ENCODE measurements around the gene FMN2.

The FMN2 gene

GRCh38 chr1:240091614-240092300 lies at the start of gene FMN2:
FMN2 (plus strand) TSS chr1:240091883; CDS start chr1:240092110, 227 bp downstream.
- DNase-seq: peak; percentile 46

DNA sequence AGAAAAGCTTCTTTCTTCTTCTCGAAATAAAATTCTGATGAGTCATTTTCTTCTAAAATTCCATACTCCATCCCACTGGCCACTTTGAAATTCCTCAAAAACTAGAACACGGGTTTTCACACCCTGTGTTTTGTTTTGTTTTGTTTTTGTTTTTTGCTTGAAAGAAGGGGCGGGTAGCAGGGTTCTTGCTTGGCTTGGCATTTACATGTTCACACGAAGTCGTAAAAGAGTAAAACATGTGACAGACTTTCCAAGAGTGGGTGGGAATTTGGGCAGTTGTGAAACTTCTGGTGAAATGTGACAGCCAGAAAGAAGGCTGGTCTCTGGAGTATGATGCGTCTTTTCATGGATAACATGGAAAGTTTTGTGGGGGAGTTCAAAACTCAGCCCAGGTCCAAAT lies 47.1 kb upstream of the FMN2 start:
- no peak for DNase-seq

GRCh38 chr1:240046000-240046399 lies 45.7 kb upstream of the FMN2 start:
- no peak for DNase-seq

- no peak for DNase-seq
Observed at GRCh38 chr1:240054109-240054701, 37.5 kb upstream of the FMN2 start.

DNA sequence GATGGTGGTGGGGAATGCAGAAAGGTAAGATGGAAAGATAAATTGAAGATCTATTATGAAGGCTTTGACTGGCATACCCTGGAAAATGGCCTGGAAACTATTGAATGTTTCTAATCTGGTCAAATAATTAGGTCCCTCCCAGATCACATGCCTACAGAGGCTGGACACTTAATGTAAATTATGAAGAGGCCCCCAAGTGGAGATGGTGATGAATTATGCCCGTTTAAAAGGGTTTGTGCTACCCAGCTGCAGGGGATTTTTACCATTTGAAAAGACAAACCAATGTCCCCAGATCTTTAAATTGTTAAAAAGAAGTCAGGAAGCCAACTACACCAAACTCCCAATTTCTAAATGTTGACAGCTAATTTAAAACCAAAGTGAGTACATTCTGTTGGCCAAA lies 35.7 kb upstream of the FMN2 start:
- DNase-seq: no peak

GRCh38 chr1:240056350-240056749 lies 35.3 kb upstream of the FMN2 start:
- no peak for DNase-seq

DNA sequence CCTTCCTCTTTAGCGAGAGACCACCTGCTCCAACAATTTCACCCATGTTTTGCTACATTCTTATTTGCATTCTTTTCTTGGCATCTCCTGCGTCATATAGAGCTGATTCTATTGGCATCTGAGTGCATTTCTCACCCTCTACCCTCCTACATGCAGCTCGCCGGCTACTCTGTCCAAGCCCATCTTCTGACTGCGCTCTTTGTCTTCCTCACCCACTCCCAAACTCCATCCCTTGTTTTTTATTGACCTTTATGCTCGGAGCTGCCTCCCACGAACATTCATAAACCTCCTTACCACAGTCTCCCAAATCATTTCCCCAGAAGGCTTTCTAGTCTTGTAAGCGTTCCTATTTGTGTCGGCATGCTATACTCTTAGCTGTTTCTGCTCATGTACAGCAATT lies 33.6 kb upstream of the FMN2 start:
- DNase-seq: no peak

GRCh38 chr1:240068961-240069360 lies 22.7 kb upstream of the FMN2 start:
- DNase-seq: no peak

DNA sequence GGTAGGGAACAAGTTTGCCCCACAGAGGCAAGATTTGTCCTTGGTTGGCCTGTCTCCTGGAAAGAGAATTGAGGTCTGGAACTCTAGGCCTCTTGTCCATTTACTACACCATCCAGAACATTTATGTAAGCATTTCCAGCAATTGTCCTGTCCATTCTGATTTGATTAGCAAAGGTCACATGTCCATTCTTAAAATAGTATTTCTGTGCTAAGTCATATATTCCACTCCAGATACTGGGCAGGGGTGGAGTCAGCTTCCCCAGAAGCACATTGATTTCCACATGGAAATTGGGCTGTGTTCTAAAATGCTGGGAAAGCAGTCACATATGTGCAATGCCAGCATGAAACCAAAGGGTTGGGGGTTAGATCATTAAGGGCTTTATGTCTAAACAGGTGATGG lies 21.5 kb upstream of the FMN2 start:
- DNase-seq: no peak

- no peak for DNase-seq
Observed at GRCh38 chr1:240073097-240073496, 18.6 kb upstream of the FMN2 start.

DNA sequence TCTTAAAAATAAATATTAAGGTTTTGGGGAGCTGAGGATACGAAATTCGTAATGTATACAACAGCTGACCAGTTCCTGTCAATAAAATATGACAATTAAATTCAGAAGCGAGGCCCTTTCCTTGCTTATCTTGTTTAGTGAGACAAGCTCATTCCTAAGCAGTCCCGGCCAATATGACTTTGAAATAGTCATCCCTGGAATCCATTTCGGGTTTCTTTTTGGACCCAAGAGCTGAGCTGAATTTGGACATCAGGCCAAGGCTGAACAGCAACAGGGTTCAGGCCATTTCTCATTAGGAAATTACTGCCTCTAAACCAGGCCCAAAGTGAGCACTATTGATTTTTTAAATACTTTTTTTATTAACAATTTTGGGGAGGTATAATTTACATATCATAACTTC lies 17.3 kb upstream of the FMN2 start:
- no peak for DNase-seq

DNA sequence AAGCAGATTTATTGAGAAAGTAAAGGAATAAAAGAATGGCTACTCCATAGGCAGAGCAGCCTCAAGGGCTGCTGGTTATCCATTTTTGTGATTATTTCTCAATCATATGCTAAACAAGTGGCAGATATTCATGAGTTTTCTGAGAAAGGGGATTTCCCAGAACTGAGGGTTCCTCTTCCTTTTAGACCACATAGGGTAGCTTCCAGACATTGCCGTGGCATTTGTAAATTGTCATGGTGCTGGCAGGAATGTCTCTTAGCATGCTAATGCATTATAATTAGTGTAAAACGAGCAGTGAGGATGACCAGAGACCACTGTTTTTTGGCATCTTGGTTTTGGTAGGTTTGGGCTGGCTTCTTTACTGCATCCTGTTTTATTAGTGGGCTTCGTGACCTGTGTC lies 16.8 kb upstream of the FMN2 start:
- no peak for DNase-seq

DNA sequence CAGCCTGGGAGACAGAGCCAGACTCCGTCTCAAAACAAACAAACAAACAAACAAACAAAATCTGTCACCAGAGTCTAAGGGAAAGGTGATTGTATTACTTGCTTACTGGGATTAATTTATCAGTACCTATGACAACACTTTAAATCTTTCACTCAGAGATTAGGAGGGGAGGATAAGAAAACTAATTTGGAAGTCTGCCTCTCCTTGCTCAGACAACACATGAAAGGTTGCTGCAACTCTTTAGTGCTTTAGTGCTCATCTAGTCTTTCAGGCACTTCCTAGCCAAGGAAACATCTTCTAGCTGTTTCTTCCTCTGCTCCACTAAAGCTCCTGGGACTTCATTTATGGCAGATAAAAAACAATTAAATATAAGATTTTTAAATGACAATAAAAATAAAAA lies 7.3 kb upstream of the FMN2 start:
- DNase-seq: no peak

GRCh38 chr1:240084749-240085148 lies 6.9 kb upstream of the FMN2 start:
- DNase-seq: no peak

- no peak for DNase-seq
Observed at GRCh38 chr1:240086726-240087125, 5.0 kb upstream of the FMN2 start.

DNA sequence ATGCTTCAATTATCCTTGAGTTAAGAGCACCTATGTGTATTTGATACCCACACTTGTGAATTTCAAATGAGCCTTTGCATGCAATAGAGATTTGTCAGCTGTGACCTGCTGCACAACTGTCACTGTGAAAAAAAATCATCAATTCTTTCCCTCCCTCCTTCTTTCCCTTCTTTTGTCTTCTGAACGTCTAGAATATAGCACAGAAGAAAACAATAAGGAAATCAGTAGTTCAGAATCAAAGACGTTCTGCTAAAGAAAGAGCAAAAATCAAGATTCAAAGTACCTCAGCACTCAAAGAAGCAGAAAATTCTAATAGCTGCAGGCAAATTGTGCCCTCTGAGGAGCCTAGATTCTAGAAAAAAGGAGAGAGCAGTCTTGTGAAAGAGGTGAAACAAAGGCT lies 1.7 kb upstream of the FMN2 start:
- DNase-seq: no peak

DNA sequence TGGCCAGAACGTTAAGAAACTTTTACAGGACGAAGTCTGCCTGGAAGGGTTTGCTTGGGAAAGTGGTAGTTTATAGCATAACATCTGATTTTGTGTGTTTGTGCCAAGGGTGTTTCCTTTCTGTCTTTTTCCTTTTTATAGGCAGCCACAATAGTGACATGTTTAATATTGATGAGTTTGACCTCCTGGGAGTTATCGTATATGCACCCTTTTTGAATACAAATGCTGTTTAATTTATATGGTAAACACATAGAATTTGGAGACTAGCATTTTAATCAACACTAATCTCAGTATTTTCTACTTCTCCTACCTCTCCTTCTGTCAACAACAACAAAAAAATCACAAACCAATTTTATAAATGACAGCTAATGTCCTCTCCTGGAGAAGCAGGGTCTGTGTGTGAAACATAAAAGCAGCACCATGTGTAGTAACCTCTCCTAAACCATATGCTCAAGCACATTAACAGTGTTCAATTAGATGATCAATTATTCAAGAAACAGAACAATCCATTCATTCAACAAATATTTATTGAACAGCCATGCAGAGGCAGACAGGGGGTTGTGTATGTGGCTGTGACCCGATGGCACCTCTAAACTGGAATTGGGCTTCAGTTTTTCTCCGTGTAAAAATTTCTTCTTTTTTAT lies 604 bp upstream of the FMN2 start:
- DNase-seq: no peak

DNA sequence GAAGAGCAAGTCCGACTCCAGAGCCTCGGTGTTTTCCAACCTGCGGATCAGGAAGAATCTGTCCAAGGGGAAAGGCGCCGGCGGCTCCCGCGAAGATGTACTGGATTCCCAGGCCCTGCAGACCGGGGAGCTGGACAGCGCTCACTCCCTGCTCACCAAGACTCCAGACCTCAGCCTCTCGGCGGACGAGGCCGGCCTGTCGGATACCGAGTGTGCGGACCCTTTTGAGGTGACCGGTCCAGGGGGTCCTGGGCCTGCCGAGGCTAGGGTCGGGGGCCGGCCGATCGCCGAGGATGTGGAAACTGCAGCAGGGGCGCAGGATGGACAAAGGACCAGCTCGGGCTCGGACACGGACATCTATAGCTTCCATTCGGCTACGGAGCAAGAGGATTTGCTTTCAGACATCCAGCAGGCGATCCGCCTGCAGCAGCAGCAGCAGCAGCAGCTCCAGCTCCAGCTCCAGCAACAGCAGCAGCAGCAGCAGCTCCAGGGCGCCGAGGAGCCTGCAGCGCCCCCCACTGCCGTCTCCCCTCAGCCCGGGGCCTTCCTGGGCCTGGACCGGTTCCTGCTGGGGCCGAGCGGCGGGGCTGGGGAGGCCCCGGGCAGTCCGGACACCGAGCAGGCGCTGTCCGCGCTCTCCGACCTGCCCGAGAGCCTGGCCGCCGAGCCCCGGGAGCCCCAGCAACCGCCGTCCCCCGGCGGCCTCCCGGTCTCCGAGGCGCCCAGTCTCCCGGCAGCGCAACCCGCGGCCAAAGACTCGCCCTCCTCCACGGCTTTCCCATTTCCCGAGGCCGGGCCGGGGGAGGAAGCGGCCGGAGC lies 827 bp downstream of the FMN2 start:
- DNase-seq: no peak

DNA sequence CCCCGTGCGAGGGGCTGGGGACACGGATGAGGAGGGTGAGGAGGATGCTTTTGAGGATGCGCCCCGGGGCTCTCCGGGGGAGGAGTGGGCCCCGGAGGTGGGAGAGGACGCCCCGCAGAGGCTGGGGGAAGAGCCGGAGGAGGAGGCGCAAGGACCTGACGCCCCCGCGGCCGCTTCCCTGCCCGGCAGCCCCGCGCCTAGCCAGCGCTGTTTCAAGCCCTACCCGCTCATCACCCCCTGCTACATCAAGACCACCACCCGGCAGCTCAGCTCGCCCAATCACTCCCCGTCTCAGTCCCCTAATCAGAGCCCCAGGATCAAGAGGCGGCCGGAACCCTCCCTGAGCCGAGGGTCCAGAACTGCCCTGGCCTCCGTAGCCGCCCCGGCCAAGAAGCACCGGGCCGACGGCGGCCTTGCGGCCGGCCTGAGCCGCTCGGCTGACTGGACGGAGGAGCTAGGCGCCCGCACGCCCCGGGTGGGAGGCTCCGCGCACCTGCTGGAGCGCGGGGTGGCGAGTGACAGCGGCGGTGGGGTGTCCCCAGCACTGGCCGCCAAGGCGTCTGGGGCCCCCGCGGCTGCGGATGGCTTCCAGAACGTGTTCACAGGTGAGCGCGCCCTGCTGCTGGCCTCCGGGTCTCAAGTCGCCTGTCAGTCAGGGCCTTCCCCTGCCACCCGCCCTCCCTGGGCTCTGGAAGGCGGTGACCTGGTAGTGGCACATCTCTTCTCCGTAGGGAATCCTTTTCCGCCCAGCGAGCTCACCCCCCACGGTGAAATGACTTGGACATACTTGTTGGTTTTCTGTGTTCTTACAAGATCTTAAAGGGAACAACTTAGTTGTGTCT lies 1.7 kb downstream of the FMN2 start:
- peak; percentile 29 for DNase-seq

DNA sequence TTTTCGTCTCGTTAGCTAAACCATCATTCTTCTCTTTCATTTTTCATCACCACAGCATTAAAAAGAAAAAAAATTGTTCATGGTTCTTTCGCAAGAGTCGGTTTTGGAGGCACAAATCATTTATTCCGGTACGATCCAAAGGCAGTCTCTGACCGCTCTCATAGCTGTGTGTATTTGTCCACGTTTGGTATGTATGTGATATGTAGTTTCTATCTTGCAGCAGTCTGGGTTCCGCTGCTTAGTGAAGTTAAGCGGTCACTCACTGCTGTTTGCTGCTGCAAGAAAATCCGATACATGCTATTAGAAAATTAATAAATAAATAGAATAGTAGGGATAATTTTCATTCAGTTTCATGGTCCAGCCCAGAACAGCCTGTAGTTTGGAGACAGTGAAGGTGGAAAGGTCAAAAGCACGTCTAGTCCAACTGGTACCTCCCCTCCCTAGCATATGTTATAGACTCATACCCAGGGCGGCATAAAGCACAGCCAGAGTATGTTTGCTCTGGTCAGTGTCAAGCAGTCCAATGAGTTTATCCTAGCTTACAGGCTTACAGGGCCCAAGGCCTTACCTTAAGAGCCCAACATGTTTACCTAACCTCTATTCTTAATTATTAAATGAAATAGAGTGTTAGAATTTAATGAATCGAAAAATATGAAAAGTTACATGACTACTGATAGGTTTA lies 2.5 kb downstream of the FMN2 start:
- DNase-seq: no peak

GRCh38 chr1:240096974-240097373 lies 5.3 kb downstream of the FMN2 start:
- no peak for DNase-seq

GRCh38 chr1:240098534-240098933 lies 6.9 kb downstream of the FMN2 start:
- DNase-seq: no peak

Data from NCI-H510A treated with DMSO at 0.1 percent for 48 hours (cell line).